GM18505 (cell line): ENCODE data around the gene TSHZ2.
"Not testable (repeated sequence)": the region's sequence is repeated elsewhere in the genome, so short reads cannot be mapped to it uniquely, and the experiment has no call there.

Source experiments
- ATAC-seq: cut with Tn5 transposase; IDR thresholded peaks from one replicate; pipeline ENCODE4 v1.9.1; 2021; ENCODE audit not compliant: unreplicated experiment
- POLR2A ChIP-seq: IDR thresholded peaks from 4 replicates; pipeline ENCODE4 v1.6.1; 2011; ENCODE audit warnings: borderline replicate concordance; ENCODE audit not compliant: insufficient read depth, insufficient read length; ENCODE audit errors: extremely low read depth

The TSHZ2 gene

DNA sequence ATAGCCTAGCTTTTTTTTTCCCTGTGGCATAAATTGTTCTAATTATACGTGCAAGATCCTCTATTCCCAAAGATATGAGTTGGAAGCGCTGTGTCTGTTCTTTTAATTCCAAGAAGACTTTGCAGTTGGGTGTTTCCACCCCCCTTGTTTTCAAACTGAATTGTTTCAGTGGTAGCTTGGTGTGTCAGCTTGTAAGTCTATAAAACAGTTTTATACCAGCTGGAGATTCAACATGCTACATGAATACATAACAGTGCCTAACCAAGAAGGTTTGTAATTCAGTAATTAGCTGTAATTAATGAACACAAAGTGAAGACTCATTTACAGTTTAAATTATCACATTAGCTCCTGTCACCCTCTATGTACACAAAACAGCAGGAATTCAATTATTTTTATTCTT, 467.5 kb downstream of the TSHZ2 start:
- ATAC-seq, result no peak
- no peak for TF ChIP-seq POLR2A

DNA sequence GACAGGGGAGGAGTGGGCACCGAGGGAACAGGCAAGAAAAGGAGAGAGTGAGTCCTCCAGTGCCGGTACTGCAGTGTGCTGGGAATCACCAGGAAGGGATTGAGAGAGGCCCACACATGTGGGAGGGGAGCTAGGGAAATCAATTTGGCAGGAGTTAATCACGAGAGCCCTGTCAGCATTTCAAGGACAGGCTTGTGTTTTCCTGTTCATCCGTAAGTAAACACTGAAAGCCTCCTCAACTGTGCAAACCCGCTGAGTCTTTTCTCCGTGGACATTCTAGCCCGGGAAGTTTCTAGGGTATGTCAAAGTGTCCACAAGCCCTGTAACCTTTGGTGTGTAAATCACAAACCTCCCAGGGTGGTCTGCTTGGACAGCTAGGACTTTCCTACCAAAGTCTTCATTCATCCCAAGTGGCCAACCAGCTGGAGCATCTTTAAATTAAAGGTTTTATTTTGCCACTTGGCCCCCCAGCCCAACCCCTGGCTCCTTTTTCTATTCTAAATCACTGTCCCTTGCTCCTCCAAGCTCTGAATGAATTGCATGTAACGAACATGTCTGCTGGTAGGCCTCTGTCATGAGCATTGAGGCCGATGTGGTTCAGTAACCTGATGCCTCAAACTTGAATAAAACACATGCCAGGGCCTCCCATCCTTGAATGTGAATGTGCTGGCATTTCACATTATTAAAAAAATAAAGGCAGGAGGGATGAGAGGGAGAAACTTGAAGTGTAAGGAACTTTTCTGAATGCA, 472.4 kb downstream of the TSHZ2 start:
- no peak for ATAC-seq
- no peak for TF ChIP-seq POLR2A

DNA sequence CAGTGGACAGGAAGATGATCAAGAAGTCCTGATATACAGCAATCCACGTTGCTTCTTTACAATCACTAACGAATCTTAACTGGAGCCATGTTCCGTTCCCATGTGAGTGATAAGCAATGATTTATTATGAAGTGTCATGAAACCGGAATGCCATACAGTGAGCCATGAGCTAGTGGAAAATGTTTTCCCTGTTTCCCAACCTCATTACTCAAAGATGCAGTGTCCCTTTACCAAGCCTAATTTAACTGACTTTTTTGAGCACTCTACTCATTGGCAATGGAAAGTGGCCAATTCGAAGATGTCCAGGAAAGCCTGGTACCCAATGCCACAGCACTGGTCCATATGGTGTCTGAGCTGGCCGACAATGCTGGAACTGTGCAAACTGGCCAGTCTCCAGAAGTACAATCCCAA, 473.2 kb downstream of the TSHZ2 start:
- TF ChIP-seq POLR2A, result no peak
- ATAC-seq, result no peak

DNA sequence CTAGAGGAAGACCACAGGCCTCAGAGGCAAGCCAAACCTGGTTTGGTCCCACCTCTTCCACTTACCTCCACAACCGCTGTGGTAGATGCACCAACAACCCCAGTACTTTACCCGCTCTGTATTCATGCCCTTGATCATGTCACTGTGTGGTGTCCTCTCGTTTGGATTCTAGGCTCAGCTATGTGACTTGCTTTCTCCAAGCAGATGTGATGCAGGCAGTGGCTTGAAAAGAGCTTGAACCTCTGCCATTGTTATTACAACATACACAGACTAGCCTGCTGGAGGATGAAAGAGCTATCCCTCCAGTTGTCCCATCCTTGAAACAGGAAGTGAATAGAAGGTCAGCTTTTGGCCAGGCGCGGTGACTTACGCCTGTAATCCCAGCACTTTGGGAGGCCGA, 473.8 kb downstream of the TSHZ2 start:
- ATAC-seq, result no peak
- TF ChIP-seq POLR2A, result no peak

DNA sequence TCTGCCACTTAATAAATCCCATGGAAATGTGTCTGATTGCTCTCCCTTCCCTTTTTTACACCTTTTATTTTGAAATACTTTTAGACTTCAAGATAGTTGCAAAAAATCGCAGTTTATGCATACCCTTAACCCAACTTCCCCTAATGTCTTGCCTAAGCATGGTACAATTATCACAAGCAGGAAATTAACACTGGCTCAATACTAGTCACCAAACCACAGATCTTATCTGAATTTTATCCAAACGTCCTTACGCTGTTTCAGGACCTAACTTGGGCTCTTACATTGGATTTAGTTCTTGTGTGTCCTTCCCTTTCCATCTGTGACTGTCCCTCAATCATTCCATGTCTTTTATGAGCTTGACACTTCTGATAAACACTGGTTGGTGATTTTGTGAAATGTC, 475.2 kb downstream of the TSHZ2 start:
- ATAC-seq, result no peak
- TF ChIP-seq POLR2A, result no peak

DNA sequence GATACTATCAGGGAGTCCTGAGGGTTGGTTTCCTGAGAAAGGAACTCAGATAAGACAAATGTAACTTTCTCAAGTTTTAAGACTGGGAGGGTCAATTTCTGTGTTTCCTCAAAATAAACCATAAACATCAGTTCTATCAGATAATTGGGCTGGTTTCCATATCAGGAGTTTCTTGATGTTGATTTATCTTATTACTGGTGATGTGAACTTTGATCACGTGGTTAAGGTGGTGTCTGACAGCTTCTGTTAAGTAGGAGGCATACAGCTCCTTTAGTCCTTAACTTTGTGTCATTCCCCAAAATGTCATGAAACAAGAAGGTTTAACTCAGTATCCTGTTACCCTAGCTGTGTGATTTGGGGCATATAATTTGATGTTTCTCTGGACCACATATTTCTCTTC, 476.3 kb downstream of the TSHZ2 start:
- ATAC-seq, result no peak

DNA sequence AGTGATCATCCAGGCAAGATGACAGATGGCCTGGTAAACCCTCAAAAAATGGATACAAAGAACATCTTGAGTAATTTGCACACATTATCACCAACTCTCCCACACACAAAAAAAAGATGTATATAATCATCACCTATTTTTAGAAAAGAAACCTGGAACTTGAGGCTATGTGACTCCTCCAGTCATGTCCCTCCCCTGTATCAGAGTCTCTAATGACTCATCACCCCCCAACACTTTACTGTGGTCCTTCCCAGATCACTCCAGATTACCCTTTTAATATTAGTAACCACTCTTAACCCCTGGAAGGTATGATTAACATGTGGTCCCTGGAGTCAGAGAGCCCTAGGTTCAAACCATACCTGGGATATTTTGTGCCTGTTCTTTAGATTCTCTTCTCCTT, 476.7 kb downstream of the TSHZ2 start:
- TF ChIP-seq POLR2A, result no peak
- ATAC-seq, result no peak

More for the DNA sequence above, 476.3 kb downstream of the TSHZ2 start:
- TF ChIP-seq POLR2A, result no peak

DNA sequence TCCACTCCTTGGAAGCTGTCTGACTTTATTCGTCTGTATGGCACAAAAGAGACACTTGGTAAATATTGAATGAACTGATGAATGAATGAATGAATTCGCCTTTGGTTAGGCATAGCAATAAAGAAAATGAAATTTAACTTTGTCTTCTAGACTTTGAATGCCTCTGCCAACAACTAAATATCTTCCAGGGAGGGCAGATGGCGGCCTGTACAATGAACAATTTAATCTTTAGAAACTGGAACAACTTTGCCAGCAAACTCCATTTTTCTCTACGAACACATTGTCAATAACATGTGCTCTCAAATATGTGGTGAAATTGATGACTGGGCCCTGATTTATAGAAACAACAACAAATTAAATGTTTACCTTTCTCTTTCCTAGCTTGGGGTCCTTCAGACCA, 480.9 kb downstream of the TSHZ2 start:
- no peak for ATAC-seq
- no peak for TF ChIP-seq POLR2A

DNA sequence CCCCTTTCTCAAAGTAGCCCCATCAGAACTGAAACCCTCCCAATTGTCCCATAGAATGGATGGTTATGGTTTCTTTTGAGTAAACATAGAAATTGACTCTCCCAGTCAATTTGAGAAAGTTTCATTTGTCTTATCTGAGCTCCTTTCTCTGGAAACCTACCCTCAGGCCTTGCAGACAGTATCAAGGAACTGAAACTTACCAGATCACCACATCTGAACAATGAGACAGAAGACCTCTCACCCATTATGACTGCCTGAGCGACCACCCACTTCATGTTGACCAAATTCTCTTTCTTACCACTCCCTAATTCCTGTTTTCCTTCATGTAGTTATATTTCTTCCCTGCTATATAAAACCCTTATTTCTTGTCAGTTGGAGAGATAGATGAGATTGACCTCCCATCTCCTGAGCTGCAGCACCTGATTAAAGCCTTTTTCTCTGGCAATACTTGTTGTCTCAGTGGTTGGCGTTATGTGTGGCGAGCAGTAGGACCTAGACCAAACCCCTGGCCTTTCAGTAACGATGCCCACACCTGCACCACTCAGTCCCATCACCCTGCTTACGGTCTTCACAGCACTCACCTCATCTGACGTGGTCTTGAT, 482.6 kb downstream of the TSHZ2 start:
- TF ChIP-seq POLR2A, result no peak
- no peak for ATAC-seq

DNA sequence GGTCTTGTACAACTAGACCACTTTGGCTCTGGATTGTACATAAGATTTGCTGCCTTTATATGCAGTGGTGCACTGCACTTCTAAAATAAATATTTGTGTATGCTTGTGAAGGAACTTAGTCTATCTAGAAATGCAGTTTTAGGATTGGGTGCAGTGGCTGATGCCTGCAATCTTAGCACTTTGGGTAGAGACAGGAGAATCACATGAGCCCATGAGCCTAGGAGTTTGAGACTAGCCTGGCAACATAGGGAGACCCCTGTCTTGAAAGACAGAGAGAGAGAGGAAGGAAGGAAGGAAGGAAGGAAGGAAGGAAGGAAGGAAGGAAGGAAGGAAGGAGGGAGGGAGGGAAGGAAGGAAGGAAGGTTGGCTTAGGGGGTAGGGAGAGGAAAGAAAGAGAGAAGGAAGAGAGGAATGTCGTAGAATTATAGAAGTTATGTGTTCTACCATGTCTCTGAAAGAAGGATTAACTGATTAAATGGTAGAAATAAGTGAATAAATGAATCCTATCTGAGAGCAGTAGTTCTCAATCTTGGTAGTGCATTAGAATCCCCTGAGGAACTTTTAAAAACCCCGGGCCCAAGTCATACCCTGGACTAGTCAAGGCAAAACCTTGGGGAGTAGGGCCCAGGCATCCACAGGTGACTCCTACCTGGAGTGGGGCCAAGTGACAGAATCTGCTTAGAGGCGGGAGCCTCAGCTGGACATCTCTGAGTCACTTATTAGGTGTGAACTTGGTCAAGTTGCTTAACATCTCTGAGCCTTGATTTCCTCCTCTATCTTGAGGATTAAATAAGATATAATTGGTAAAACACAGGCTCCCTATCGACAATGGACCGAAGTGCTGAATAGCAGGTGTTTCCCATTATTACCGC, 491.2 kb downstream of the TSHZ2 start:
- ATAC-seq, result no peak

DNA sequence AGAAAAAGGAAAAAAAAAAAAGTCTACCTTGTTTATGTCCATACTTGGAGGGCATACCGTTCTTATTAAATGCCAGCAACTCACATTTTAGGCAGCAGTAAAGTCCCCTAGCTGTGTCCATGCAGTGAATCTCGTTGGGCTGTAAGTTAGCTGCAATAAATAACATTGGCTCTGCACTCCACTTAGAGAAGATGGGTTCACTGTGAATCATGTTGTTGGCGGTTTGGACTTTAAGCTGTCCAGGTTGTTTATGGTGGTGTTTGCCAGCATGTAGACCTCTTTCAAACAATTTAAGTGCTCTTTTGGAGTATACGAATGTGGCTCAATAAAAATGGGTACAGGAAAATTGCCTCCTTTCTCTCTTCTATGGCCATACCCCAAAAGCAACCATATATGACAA, 494.1 kb downstream of the TSHZ2 start:
- ATAC-seq, result no peak
- TF ChIP-seq POLR2A, result no peak

More for the DNA sequence above, 491.2 kb downstream of the TSHZ2 start:
- TF ChIP-seq POLR2A, result no peak

DNA sequence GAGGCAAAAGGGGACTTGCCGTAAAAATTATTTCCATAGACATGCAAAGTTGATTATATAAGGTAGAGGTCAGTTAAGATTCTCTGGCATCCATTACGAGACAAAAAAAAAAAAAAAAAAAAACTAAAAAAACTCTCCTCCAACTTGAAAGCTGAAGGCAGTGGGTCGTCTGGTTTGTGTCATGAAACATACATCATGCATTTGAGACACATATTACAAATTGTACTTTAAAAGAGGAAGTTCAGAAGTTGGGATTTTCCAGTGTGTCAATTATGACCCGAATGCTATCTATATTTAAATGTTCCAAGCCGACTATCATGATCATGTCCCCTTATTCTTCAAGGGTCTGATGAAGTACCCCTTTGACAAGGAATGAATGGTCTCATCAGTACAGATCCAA, 496.4 kb downstream of the TSHZ2 start:
- no peak for ATAC-seq

DNA sequence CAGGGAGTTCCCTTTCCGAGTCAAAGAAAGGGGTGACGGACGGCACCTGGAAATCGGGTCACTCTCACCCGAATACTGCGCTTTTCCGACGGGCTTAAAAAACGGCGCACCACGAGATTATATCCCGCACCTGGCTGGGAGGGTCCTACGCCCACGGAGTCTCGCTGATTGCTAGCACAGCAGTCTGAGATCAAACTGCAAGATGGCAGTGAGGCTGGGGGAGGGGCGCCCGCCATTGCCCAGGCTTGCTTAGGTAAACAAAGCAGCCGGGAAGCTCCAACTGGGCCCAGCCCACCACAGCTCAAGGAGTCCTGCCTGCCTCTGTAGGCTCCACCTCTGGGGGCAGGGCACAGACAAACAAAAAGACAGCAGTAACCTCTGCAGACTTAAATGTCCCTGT, 500.7 kb downstream of the TSHZ2 start:
- not testable (repeated sequence) for ATAC-seq

More for the DNA sequence above, 496.4 kb downstream of the TSHZ2 start:
- no peak for TF ChIP-seq POLR2A

DNA sequence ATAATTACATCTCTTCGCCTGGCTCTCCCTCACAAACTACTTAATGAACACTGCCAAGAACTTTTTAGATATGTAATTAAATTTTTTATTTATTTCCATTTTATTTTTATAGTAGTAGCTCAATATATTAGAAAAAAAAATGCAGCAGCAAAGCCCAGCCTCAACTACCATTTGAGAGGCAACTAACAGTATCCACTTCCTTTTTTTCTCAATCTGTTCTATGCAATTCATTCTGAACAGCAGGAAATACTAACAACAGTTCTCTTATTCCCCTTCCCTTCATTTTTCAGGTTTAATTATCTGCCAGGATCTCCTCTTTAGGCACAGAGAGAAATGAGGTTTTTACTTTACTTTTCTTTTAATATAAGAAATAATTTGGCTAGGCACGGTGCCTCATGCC, 508.8 kb downstream of the TSHZ2 start:
- TF ChIP-seq POLR2A, result no peak
- ATAC-seq, result no peak
